ENCODE results near the gene DLAT.
"Not testable (repeated sequence)": the region's sequence is repeated elsewhere in the genome, so short reads cannot be mapped to it uniquely, and the experiment has no call there.

The DLAT gene

DNA sequence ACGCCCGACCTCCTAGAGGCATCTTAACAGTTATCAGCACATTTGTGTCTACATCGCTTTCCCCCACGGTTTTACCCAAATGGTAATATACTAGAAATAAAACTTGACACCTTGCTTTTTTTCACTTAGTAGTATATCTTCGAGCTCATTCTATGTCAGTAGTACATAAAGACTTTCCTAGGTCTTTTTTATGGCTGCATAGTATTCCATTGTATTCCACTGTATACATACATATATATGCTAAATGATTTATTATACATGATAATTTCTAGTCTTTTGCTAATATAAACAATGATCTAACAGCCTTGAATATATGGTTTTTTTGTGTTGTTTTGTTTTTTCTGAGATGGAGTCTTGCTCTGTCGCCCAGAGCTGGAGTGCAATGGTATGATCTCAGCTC, 34.8 kb upstream of the DLAT start:
- POLR2A ChIA-PET: no interaction called here
- DNase-seq (ENCODE audit: low read depth, low spot score): no peak
- no peak overlapping the region for H3K4me3 ChIP-seq (ENCODE audit: low read depth, low read length)
- TF ChIP-seq, protein P1, sequence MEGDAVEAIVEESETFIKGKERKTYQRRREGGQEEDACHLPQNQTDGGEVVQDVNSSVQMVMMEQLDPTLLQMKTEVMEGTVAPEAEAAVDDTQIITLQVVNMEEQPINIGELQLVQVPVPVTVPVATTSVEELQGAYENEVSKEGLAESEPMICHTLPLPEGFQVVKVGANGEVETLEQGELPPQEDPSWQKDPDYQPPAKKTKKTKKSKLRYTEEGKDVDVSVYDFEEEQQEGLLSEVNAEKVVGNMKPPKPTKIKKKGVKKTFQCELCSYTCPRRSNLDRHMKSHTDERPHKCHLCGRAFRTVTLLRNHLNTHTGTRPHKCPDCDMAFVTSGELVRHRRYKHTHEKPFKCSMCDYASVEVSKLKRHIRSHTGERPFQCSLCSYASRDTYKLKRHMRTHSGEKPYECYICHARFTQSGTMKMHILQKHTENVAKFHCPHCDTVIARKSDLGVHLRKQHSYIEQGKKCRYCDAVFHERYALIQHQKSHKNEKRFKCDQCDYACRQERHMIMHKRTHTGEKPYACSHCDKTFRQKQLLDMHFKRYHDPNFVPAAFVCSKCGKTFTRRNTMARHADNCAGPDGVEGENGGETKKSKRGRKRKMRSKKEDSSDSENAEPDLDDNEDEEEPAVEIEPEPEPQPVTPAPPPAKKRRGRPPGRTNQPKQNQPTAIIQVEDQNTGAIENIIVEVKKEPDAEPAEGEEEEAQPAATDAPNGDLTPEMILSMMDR (IDR thresholded peaks at IDR 0.05; ENCODE audit: insufficient read depth, low read length, missing control alignments): no peak
- CTCF ChIA-PET: interaction anchor here (1.0 to 1.7 kb wide), 3 partner anchors 10 to 120 kb away, joined by 3 to 7 read pairs (median 3); partner anchors contain the start of gene ALG9

DNA sequence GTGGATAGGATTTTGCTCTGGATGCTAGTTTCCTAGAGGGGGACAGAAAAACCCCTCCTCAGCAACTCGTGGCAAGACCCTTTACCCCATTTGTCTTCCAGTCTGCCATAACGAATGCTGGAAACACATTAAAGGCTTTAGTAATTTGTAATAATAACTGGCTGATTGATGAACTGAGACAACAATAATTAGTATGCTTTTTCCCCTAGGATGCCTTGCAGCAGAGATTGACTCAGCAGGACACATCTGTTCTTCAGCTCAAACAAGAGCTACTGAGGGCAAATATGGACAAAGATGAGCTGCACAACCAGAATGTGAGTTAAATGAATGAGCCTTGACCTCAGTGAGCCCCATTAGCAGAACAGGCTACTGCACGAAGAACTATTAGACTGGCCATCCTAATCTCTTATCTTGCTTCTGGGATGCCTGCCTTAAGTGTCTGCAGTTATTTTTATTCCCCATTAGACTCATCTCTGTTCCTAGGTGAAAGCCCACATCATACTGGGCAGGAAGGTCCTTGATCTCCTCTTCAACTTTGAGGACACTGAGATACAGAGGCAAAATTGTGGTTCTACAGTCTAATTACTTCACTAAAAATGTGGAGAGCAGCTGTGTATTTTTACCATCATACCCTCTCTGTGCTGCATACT, 32.9 kb upstream of the DLAT start:
- ChIA-PET POLR2A (no interaction called here), CTCF (interaction anchor here (0.6 to 2.2 kb wide), 4 partner anchors 11 to 114 kb away, joined by 3 to 11 read pairs (median 6); no protein-coding TSS in a partner anchor)

DNA sequence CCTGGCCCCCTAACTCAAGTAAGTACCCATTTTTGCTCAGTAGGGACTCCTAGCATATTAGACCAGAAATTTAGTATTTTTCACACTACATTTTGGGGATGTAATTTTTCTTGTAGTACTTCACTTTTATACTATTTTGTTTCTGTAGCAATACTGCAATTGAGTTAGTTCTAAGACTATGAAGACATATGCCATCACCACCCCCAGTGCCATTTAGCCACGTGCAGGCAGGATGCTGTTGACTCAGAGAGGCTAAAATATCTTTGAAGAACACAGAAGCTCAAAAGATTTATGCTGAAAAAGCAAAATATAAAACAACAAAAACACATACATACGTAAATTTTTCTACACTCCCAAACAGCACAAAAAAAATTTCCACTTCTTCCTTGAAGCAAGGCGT, 29.1 kb upstream of the DLAT start:
- TF ChIP-seq, protein P1 (IDR thresholded peaks at IDR 0.05; ENCODE audit: insufficient read depth, low read length, missing control alignments): no peak
- ChIA-PET POLR2A (no interaction called here), CTCF (interaction anchor here (0.9 to 6.8 kb wide), 18 partner anchors 11 to 430 kb away, joined by 3 to 102 read pairs (median 5); partner anchors contain the start of genes ALG9 and DIXDC1)
- no peak overlapping the region for H3K4me3 ChIP-seq (ENCODE audit: low read depth, low read length)
- DNase-seq (ENCODE audit: low read depth, low spot score): no peak

More for the DNA sequence above, 32.9 kb upstream of the DLAT start:
- no peak overlapping the region for H3K4me3 ChIP-seq (ENCODE audit: low read depth, low read length)
- DNase-seq (ENCODE audit: low read depth, low spot score): no peak
- TF ChIP-seq, protein P1 (IDR thresholded peaks at IDR 0.05; ENCODE audit: insufficient read depth, low read length, missing control alignments): no peak

DNA sequence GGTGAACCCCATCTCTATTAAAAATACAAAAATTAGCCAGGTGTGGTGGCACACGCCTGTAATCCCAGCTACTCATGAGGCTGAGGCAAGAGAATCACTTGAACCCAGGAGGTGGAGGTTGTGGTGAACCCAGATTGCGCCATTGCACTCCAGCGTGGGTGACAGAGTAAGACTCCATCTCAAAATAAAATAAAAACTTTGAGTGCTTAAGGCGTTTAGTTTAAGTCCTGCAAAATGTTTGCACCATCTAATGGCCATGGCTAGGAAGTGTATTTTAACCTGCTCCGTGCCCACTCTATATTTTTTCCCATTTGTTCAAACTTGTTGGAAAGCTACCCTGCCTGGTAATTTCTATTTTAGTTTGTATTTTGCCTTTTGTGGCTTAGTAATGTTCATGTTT, 28.5 kb upstream of the DLAT start:
- H3K4me3 ChIP-seq (ENCODE audit: low read depth, low read length); DNase-seq (ENCODE audit: low read depth, low spot score); POLR2A ChIA-PET: not testable (repeated sequence)
- CTCF ChIA-PET: interaction anchor here (0.7 to 6.8 kb wide), 25 partner anchors 10 to 430 kb away, joined by 3 to 102 read pairs (median 4); partner anchors contain the start of genes ALG9, DIXDC1 and DLAT
- TF ChIP-seq, protein P1 (IDR thresholded peaks at IDR 0.05; ENCODE audit: insufficient read depth, low read length, missing control alignments): peak; percentile 38

DNA sequence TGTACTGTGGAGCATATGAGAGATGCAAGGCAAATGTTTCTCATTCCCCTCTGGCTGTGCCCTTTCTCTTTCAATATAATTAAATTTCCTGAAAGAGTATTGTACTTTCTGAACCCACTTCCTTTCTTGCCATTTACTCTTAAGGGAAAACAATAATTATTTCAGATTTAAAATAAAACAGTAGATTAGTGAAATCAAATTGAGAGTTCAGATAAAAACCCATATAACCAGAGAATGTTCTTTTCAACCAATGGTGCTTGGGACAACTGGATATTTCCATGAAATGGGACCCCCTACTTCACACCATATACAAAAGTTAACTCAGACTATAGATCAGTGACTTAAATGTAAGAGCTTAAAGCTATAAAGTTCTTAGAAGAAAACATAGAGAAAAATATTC, 26.1 kb upstream of the DLAT start:
- ChIA-PET POLR2A (no interaction called here), CTCF (interaction anchor here (1.2 to 6.8 kb wide), 2 partner anchors 14 to 67 kb away, joined by 3 to 102 read pairs; no protein-coding TSS in a partner anchor)
- H3K4me3 ChIP-seq (ENCODE audit: low read depth, low read length): no peak overlapping the region
- TF ChIP-seq, protein P1 (IDR thresholded peaks at IDR 0.05; ENCODE audit: insufficient read depth, low read length, missing control alignments): no peak
- DNase-seq (ENCODE audit: low read depth, low spot score): no peak

DNA sequence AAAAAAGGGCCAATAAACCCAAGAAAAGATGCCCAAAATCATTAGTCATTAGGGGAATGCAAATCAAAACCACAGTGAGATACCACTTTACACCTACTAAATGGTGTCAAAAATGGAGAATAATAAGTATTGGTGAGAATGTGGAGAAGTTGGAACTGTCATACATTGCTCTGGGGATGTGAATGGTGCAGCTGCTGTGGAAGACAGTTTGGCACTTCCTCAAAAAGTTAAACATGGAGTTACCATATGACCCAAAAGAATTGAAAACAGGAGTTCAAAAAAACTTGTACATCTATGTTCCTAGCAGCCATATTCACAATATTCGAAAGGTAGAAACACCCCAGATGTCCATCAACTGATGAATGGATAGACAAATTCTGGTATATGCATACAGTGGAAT, 24.5 kb upstream of the DLAT start:
- CTCF ChIA-PET: interaction anchor here (6.8 kb wide), 1 partner anchor 68 kb away, joined by 102 read pairs; no protein-coding TSS in a partner anchor
- H3K4me3 ChIP-seq (ENCODE audit: low read depth, low read length): no peak overlapping the region
- no peak for DNase-seq (ENCODE audit: low read depth, low spot score)
- TF ChIP-seq, protein P1 (IDR thresholded peaks at IDR 0.05; ENCODE audit: insufficient read depth, low read length, missing control alignments): no peak
- POLR2A ChIA-PET: no interaction called here

All from AG04449 (cell line).